ENCODE measurements around the gene MGAT5B.

Gene MGAT5B

GRCh38 chr17:76987486-76988093 is 119.4 kb downstream of the MGAT5B start:
- no peak for DNase-seq

GRCh38 chr17:76988796-76989195 is 120.6 kb downstream of the MGAT5B start:
- no peak for DNase-seq

GRCh38 chr17:76989519-76989918 is 121.3 kb downstream of the MGAT5B start:
- DNase-seq = no peak

- no peak for DNase-seq
Measured at GRCh38 chr17:76992891-76993290, 124.7 kb downstream of the MGAT5B start.

- DNase-seq = no peak
Measured at GRCh38 chr17:76993651-76994050, 125.4 kb downstream of the MGAT5B start.

DNA sequence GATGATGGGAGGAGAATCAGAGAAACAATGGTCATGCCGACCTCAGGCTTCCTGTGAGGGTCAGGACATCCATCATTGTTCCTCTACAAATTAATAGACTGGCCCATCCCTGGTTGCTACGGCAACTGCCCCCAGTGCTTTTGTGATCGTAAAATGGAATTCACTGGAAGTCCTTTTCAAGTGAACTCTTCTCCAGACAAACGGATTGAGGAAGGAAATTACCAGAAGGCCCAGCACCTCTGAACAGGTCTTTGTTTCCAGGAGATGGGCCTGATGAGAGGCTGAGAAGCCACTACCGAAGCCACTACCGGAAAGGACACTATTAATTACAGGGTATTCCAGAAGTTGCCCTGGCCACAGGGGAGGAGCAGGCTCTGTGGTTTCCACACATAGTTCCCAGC is 126.0 kb downstream of the MGAT5B start:
- no peak for DNase-seq

GRCh38 chr17:76995387-76996105 is 127.3 kb downstream of the MGAT5B start:
- no peak for DNase-seq

GRCh38 chr17:76996741-76997694 is 128.8 kb downstream of the MGAT5B start:
- no peak for DNase-seq

- DNase-seq = no peak
Measured at GRCh38 chr17:76997981-76998531, 129.9 kb downstream of the MGAT5B start.

GRCh38 chr17:76998839-76999238 is 130.6 kb downstream of the MGAT5B start:
- DNase-seq = no peak
